RWPE2 (cell line): ENCODE data around the gene PLXNB1.

Experiments used
- ATAC-seq: fragments of 200-7000 bp; cut with Tn5 transposase; 3 replicates; pipeline ENCODE4 v1.9.1; 2021; ENCODE audit warnings: low read depth
- DNase-seq: peaks from one replicate; pipeline ENCODE4 v3.0.0-alpha.2; 2020; ENCODE audit warnings: low spot score
- H3K27ac ChIP-seq: fragments of 450-650 bp; 2 replicates; pipeline ENCODE4 v1.5.1; 2017; ENCODE audit warnings: mild to moderate bottlenecking; ENCODE audit not compliant: poor library complexity, severe bottlenecking
- H3K27me3 ChIP-seq: fragments of 250-450 bp; sonication (Bioruptor Pico); 2 replicates; pipeline ENCODE4 v1.5.1; 2021; ENCODE audit warnings: mild to moderate bottlenecking, moderate library complexity; ENCODE audit not compliant: insufficient read depth, poor library complexity, severe bottlenecking
- H3K36me3 ChIP-seq: fragments of 250-450 bp; sonication (Bioruptor Pico); 2 replicates; pipeline ENCODE4 v1.5.1; 2020; ENCODE audit warnings: low read depth, mild to moderate bottlenecking, moderate library complexity
- H3K4me1 ChIP-seq: fragments of 250-450 bp; sonication (Bioruptor Pico); 2 replicates; pipeline ENCODE4 v1.5.1; 2021; ENCODE audit warnings: mild to moderate bottlenecking, moderate library complexity; ENCODE audit not compliant: insufficient read depth, poor library complexity, severe bottlenecking
- H3K4me3 ChIP-seq: fragments of 250-450 bp; sonication (Bioruptor Pico); 2 replicates; pipeline ENCODE4 v1.5.1; 2021; ENCODE audit warnings: mild to moderate bottlenecking, moderate library complexity; ENCODE audit not compliant: severe bottlenecking
- H3K9me3 ChIP-seq: fragments of 250-450 bp; sonication (Bioruptor Pico); 2 replicates; pipeline ENCODE4 v1.5.1; 2021; ENCODE audit warnings: mild to moderate bottlenecking, moderate library complexity; ENCODE audit not compliant: severe bottlenecking
- CTCF ChIP-seq: fragments of 450-650 bp; IDR thresholded peaks from one replicate; pipeline ENCODE4 v1.5.1; 2017; ENCODE audit warnings: mild to moderate bottlenecking, moderate library complexity; ENCODE audit not compliant: poor library complexity, severe bottlenecking

The PLXNB1 gene

GRCh38 chr3:48418651-48419050 lies 11.2 kb downstream of the PLXNB1 start:
- Histone ChIP-seq H3K9me3 (no peaks in the 10 kb centered on the region), H3K27ac (no peak overlapping the region), H3K4me1 (no peaks in the 10 kb centered on the region), H3K4me3 (no peak overlapping the region), H3K27me3 (no peaks in the 10 kb centered on the region), H3K36me3 (peaks cover 93% of the 10 kb centered on the region)
- DNase-seq (no peak), ATAC-seq (no peak)
- TF ChIP-seq CTCF, result no peak

GRCh38 chr3:48418140-48418539 lies 11.7 kb downstream of the PLXNB1 start:
- peaks cover 93% of the 10 kb centered on the region for H3K36me3 ChIP-seq

GRCh38 chr3:48417529-48418108 lies 12.3 kb downstream of the PLXNB1 start:
- Histone ChIP-seq H3K36me3 (peaks cover 93% of the 10 kb centered on the region), H3K4me3 (no peak overlapping the region), H3K27ac (no peak overlapping the region), H3K27me3 (no peaks in the 10 kb centered on the region), H3K4me1 (no peaks in the 10 kb centered on the region), H3K9me3 (no peaks in the 10 kb centered on the region)
- TF ChIP-seq CTCF, result no peak
- ATAC-seq, result no peak
- DNase-seq, result no peak

More at GRCh38 chr3:48418140-48418539, 11.7 kb downstream of the PLXNB1 start:
- no peaks in the 10 kb centered on the region for H3K4me1 ChIP-seq
- no peaks in the 10 kb centered on the region for H3K9me3 ChIP-seq
- H3K27ac ChIP-seq, result no peak overlapping the region
- H3K4me3 ChIP-seq, result no peak overlapping the region
- no peak for TF ChIP-seq CTCF
- no peaks in the 10 kb centered on the region for H3K27me3 ChIP-seq
- DNase-seq, result no peak
- no peak for ATAC-seq

GRCh38 chr3:48416546-48416945 lies 13.3 kb downstream of the PLXNB1 start:
- no peaks in the 10 kb centered on the region for H3K4me1 ChIP-seq
- DNase-seq (no peak), ATAC-seq (no peak)
- peaks cover 93% of the 10 kb centered on the region for H3K36me3 ChIP-seq
- no peak for TF ChIP-seq CTCF
- H3K4me3 ChIP-seq, result no peak overlapping the region
- H3K27me3 ChIP-seq, result no peaks in the 10 kb centered on the region
- no peak overlapping the region for H3K27ac ChIP-seq
- no peaks in the 10 kb centered on the region for H3K9me3 ChIP-seq

GRCh38 chr3:48416091-48416505 lies 13.8 kb downstream of the PLXNB1 start:
- H3K27me3 ChIP-seq, result no peaks in the 10 kb centered on the region
- no peak for TF ChIP-seq CTCF
- no peak overlapping the region for H3K27ac ChIP-seq
- H3K9me3 ChIP-seq, result no peaks in the 10 kb centered on the region
- H3K4me3 ChIP-seq, result no peak overlapping the region
- DNase-seq (no peak), ATAC-seq (no peak)
- H3K4me1 ChIP-seq, result no peaks in the 10 kb centered on the region
- H3K36me3 ChIP-seq, result peaks cover 93% of the 10 kb centered on the region
